Transverse colon (tissue), 4 donors: ENCODE measurements around the gene LRRFIP2. TPM values are rescaled to one million over a fixed set of nuclear protein-coding genes. Genes with fewer than 3 reads are reported as not detected.
"Not testable (repeated sequence)": the region's sequence is repeated elsewhere in the genome, so short reads cannot be mapped to it uniquely, and the experiment has no call there.

ENCODE experiments used
- DNase-seq: peaks from one replicate; pipeline ENCODE4 v3.0.0-alpha.2; 2019
- H3K27ac ChIP-seq, 4 donors: fragments of 200-600 bp; sonication (generic); 2 replicates each; pipeline ENCODE4 v1.5.1; 2016 to 2018; ENCODE audit warnings: inconsistent platforms in 4 of 4
- H3K27me3 ChIP-seq: fragments of 200-600 bp; sonication (generic); 2 replicates; pipeline ENCODE4 v1.5.1; 2017; ENCODE audit warnings: inconsistent platforms
- H3K36me3 ChIP-seq, 4 donors: fragments of 200-600 bp; sonication (generic); 2 replicates each; pipeline ENCODE4 v1.5.1; 2017 to 2019; ENCODE audit warnings: inconsistent platforms in 4 of 4
- H3K4me1 ChIP-seq, 4 donors: fragments of 200-600 bp; sonication (generic); 2 replicates each; pipeline ENCODE4 v1.5.1; 2017 to 2020; ENCODE audit warnings: inconsistent platforms in 4 of 4
- H3K4me3 ChIP-seq, 4 donors: fragments of 200-600 bp; sonication (generic); 1 replicate in 1 of 4; 2 replicates in 3 of 4; pipeline versions ENCODE4 v1.5.1 to v1.6.1; 2017 to 2019; ENCODE audit warnings: inconsistent platforms in 4 of 4
- H3K9me3 ChIP-seq, 2 donors: fragments of 200-600 bp; sonication (generic); 2 replicates each; pipeline ENCODE4 v1.5.1; 2017 to 2019; ENCODE audit warnings: inconsistent platforms in 2 of 2
- EP300 ChIP-seq: sonication (generic); formaldehyde crosslinking; IDR thresholded peaks from one replicate; pipeline ENCODE4 v1.6.1; 2017; ENCODE audit warnings: antibody characterized with exemption, low read depth
- POLR2A ChIP-seq: fragments of 450-650 bp; IDR thresholded peaks from one replicate; pipeline ENCODE4 v1.6.1; 2016; ENCODE audit warnings: antibody characterized with exemption, mild to moderate bottlenecking, moderate library complexity
- POLR2AphosphoS5 ChIP-seq, 3 donors: sonication (generic); formaldehyde crosslinking; IDR thresholded peaks; one replicate each; pipeline ENCODE4 v1.6.1; 2016; ENCODE audit warnings: antibody characterized with exemption in 3 of 3
- WGBS, 2 donors: methylation state at CpG; one replicate each; pipeline ENCODE4 v1.1.5; 2018; ENCODE audit warnings: low coverage in 1 of 2; 5-methylcytosine and 5-hydroxymethylcytosine counted together
- in situ Hi-C, 4 donors: fragments of 200-750 bp; cut with MboI; loops; one replicate each; pipeline versions ENCODE4 v1.15.0 to v1.15.1; 2017; ENCODE audit warnings: low sequenced_read_pairs in 3 of 4, low pct_ligation_motif_present in 1 of 4, low pct_unique_long_range_greater_than_20kb in 1 of 4
- intact Hi-C: fragments of 100-400 bp; cut with DNase I; formaldehyde crosslinking; loops from one replicate; pipeline ENCODE4 v1.15.1; 2023; ENCODE audit warnings: low total_unique reads
- total RNA-seq, 4 donors: library from RNA; depleted of rRNA; stranded (reverse); fragments of >200 nt; gene quantifications; one replicate each; pipeline ENCODE4 v1.1.0, GENCODE V29; 2016
- TF ChIP-seq, protein P1 (sequence below), 5 experiments: fragments of 200-600 bp in 3 of 5; fragments of 450-650 bp in 2 of 5; sonication (generic) in 3 of 5; IDR thresholded peaks; 1 replicate in 2 of 5; 2 replicates in 3 of 5; pipeline ENCODE4 v1.5.1; 2016 to 2017; ENCODE audit warnings: antibody characterized with exemption in 5 of 5, inconsistent platforms in 3 of 5, mild to moderate bottlenecking in 2 of 5, moderate library complexity in 1 of 5

LRRFIP2 gene
- total RNA-seq, 4 donors from 2014 or later, result 136 to 198 (median 167) TPM

DNA sequence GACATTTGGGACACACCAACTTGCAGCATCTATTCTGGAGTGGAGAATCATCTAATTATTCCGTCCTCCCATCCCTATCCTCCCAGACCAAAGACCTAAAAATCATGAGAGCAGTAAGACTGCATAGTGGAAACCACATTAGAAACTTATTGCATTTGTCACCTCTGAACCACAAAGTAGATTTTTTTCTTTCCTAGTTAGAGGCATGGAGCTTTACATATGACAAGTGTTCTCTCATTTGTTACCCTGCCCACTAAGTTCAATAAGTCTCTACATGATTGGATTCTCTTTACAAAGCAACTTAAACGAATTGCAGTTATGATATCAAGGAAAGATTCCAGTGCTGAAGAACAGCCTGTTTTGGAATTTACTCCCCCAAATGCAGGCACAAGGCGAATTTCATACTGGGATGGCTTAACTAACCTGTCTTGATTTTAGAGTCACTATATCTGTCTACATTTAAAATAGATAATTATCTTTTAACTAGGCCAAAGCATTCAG is 42.3 kb upstream of the LRRFIP2 start:
- Histone ChIP-seq H3K9me3 (no peaks in the 10 kb centered on the region), H3K4me1 (peaks cover 0 to 7% (median 0%) of the 10 kb centered on the region in 4 donors), H3K27me3 (no peaks in the 10 kb centered on the region), H3K4me3 (no peak overlapping the region), H3K36me3 (no peaks in the 10 kb centered on the region), H3K27ac (no peak overlapping the region)
- no peak for DNase-seq
- intact Hi-C loops (no loop called here), in situ Hi-C loops (loop anchor here (10.0 to 25.0 kb wide), 3 partner anchors 179 to 479 kb away; no protein-coding TSS in a partner anchor)
- 33 to 79% methylated on average over 1 to 3 of the region's 3 CpGs for WGBS, 2 donors
- TF ChIP-seq, protein P1, sequence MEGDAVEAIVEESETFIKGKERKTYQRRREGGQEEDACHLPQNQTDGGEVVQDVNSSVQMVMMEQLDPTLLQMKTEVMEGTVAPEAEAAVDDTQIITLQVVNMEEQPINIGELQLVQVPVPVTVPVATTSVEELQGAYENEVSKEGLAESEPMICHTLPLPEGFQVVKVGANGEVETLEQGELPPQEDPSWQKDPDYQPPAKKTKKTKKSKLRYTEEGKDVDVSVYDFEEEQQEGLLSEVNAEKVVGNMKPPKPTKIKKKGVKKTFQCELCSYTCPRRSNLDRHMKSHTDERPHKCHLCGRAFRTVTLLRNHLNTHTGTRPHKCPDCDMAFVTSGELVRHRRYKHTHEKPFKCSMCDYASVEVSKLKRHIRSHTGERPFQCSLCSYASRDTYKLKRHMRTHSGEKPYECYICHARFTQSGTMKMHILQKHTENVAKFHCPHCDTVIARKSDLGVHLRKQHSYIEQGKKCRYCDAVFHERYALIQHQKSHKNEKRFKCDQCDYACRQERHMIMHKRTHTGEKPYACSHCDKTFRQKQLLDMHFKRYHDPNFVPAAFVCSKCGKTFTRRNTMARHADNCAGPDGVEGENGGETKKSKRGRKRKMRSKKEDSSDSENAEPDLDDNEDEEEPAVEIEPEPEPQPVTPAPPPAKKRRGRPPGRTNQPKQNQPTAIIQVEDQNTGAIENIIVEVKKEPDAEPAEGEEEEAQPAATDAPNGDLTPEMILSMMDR (IDR thresholded peaks at IDR 0.05), result no peak
- TF ChIP-seq POLR2A (no peak), POLR2AphosphoS5 (IDR thresholded peaks at IDR 0.05) (no peak), EP300 (no peak)

DNA sequence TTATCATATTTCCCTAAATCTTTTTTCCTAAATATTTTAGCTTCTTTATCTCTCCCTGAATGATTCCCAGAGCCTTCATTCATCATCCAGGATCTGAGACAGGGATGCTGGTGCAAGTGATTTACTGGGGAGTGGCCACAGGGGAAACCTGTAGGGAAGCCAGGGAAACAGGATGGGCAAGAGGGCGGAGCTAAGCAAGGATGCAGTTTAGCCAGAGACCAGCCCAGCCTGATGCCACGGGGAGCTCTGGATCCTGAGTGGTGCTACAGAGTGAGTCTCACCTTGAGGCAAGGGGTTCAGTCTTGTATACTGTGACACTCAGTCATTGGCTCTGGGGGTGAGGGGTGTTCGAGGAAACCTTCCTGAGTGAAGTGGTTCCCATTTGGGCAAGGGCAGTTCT is 39.7 kb upstream of the LRRFIP2 start:
- in situ Hi-C loops, result loop anchor here (10.0 to 25.0 kb wide), 3 partner anchors 177 to 477 kb away; no protein-coding TSS in a partner anchor
- Histone ChIP-seq H3K27me3 (no peaks in the 10 kb centered on the region), H3K36me3 (no peaks in the 10 kb centered on the region), H3K4me1 (peaks cover 0 to 7% (median 0%) of the 10 kb centered on the region in 4 donors), H3K27ac (no peak overlapping the region), H3K4me3 (no peak overlapping the region), H3K9me3 (no peaks in the 10 kb centered on the region)
- DNase-seq, result no peak
- intact Hi-C loops, result no loop called here
- WGBS, 2 donors, result 54 to 61% methylated on average over 2 to 3 of the region's 3 CpGs
- TF ChIP-seq EP300 (no peak), POLR2AphosphoS5 (IDR thresholded peaks at IDR 0.05) (no peak), POLR2A (no peak)
- TF ChIP-seq, protein P1 (IDR thresholded peaks at IDR 0.05), result no peak

DNA sequence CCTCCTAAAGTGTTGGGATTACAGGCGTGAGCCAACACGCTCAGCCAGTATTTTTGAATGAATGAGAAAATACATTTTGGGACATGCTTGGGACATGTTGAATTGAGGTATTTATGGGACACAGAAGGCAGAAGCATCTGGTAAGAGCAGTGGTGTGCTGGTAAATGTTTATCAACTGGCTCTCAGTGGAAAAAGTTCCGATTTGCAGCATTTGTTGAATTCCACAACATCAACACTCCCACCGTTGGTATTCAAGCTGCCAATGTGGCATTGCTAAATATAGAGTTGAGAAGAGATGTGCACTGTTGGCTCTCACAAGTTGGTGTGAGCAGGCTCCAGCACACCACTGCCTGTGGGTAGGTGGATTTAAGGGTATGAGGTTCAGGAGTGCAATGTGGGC is 35.8 kb upstream of the LRRFIP2 start:
- WGBS, 2 donors, result 75 to 100% methylated on average over 1 to 4 of the region's 4 CpGs
- H3K4me1 ChIP-seq, result peaks cover 0 to 7% (median 0%) of the 10 kb centered on the region in 4 donors
- TF ChIP-seq POLR2AphosphoS5 (IDR thresholded peaks at IDR 0.05), result no peak
- TF ChIP-seq EP300, result no peak
- TF ChIP-seq, protein P1 (IDR thresholded peaks at IDR 0.05), result no peak
- TF ChIP-seq POLR2A, result no peak
- in situ Hi-C loops, result loop anchor here (10.0 to 25.0 kb wide), 3 partner anchors 173 to 473 kb away; no protein-coding TSS in a partner anchor
- no peaks in the 10 kb centered on the region for H3K9me3 ChIP-seq
- H3K27me3 ChIP-seq, result no peaks in the 10 kb centered on the region
- H3K4me3 ChIP-seq, result no peak overlapping the region
- no peak for DNase-seq
- no peaks in the 10 kb centered on the region for H3K36me3 ChIP-seq
- no peak overlapping the region for H3K27ac ChIP-seq
- intact Hi-C loops, result no loop called here

DNA sequence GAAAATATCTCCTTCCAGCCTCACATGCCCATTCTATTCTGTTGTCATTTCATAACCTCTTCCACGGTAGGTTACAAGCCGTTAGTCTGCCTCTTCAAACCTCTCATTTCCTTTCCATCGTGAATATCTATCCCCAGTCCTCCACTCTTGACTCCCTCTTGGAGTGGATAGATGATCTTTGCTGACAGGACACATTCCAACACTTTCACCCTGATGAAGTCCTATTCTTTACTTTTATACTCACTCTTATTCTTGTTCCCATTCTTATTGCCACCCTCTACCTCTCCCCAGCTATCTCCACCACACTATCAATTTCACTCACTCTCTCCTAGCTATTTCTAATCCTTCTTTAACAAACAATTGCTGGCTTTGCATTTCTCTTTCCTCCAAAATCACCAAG is 34.2 kb upstream of the LRRFIP2 start:
- H3K27ac ChIP-seq, intact Hi-C loops, H3K36me3 ChIP-seq, H3K4me1 ChIP-seq, H3K9me3 ChIP-seq, H3K4me3 ChIP-seq, DNase-seq, H3K27me3 ChIP-seq: not testable (repeated sequence)
- in situ Hi-C loops, result loop anchor here in 3 of 4 donors (25.0 kb wide), 2 partner anchors 171 to 471 kb away; no protein-coding TSS in a partner anchor
- WGBS, 2 donors, result 85 to 89% methylated on average over 3 of the region's 3 CpGs

DNA sequence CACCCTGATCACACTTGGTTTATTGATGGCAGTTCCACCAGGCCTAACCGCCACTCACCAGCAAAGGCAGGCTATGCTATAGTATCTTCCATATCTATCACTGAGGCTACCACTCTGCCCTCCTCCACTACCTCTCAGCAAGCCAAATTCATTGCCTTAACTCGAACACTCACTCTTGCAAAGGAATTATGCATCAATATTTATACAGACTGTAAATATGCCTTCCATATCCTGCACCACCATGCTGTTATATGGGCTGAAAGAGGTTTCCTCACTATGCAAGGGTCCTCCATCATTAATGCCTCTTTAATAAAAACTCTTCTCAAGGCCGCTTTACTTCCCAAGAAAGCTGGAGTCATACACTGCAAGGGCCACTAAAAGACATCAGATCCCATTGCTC is 33.6 kb upstream of the LRRFIP2 start:
- H3K9me3 ChIP-seq, H3K36me3 ChIP-seq, DNase-seq, H3K4me3 ChIP-seq, H3K4me1 ChIP-seq, intact Hi-C loops, H3K27me3 ChIP-seq, H3K27ac ChIP-seq: not testable (repeated sequence)
- in situ Hi-C loops, result loop anchor here in 3 of 4 donors (25.0 kb wide), 2 partner anchors 171 to 471 kb away; no protein-coding TSS in a partner anchor
- WGBS, 2 donors, result 88 to 94% methylated on average over 2 to 3 of the region's 3 CpGs

DNA sequence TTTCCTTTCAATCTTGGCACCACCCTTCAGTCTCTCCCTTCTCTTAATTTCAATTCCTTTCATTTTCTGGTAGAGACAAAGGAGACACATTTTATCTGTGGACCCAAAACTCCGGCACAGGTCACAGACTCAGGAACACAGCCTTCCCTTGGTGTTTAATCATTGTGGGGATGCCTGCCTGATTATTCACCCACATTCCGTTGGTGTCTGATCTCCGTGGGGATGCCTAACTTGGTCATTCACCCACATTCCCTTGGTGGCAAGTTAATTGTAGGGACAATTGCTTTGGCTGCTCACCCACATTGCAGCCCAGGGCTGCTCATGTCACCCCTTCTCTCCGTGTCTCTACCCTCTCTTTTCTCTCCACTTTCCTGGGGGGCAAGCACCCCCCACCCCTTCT is 31.7 kb upstream of the LRRFIP2 start:
- in situ Hi-C loops, result loop anchor here in 3 of 4 donors (25.0 kb wide), 2 partner anchors 169 to 469 kb away; no protein-coding TSS in a partner anchor
- H3K36me3 ChIP-seq, H3K4me1 ChIP-seq, DNase-seq, intact Hi-C loops, H3K9me3 ChIP-seq, H3K27me3 ChIP-seq, H3K4me3 ChIP-seq: not testable (repeated sequence)
- WGBS, 2 donors, result 75 to 90% methylated on average over 4 of the region's 4 CpGs
- H3K27ac ChIP-seq, result peak overlapping the region in 1 of 4 donors; percentile 13
